Activated T-helper 17 cell treated with anti-CD3 and anti-CD28 coated beads, Interleukin-2, amount 50 U/mL, for 72 hours (primary cell): ENCODE data around the gene CACNG6. TPM values are rescaled to one million over a fixed set of nuclear protein-coding genes. Genes with fewer than 3 reads are reported as not detected.

Source experiments
- ATAC-seq: fragments of 150-1000 bp; cut with Tn5 transposase; replicated peaks from 2 replicates; pipeline ENCODE4 v1.10.0; 2021; ENCODE audit warnings: mild to moderate bottlenecking, moderate library complexity
- H3K27ac Mint-ChIP-seq: one replicate; pipeline ENCODE4 v1.8.0; 2022; ENCODE audit warnings: mixed read lengths
- H3K27me3 Mint-ChIP-seq: one replicate; pipeline ENCODE4 v1.8.0; 2022; ENCODE audit warnings: mixed read lengths
- H3K36me3 Mint-ChIP-seq: one replicate; pipeline ENCODE4 v1.8.0; 2022; ENCODE audit warnings: low read depth, mild to moderate bottlenecking, mixed read lengths
- H3K4me1 Mint-ChIP-seq: one replicate; pipeline ENCODE4 v1.8.0; 2022; ENCODE audit warnings: mixed read lengths
- H3K4me3 Mint-ChIP-seq: one replicate; pipeline ENCODE4 v1.8.0; 2022; ENCODE audit warnings: mild to moderate bottlenecking, mixed read lengths
- H3K9me3 Mint-ChIP-seq: one replicate; pipeline ENCODE4 v1.8.0; 2022; ENCODE audit warnings: mixed read lengths
- total RNA-seq, 2 donors: library from RNA; stranded (reverse); gene quantifications; one replicate each; pipeline ENCODE4 v1.2.3, GENCODE V29; 2022

The CACNG6 gene
- total RNA-seq, 2 donors from 2014 or later, result not detected

- no peak for ATAC-seq
- Mint-ChIP-seq H3K4me3 (peak overlapping the region; percentile 31), H3K27me3 (peaks cover 26% of the 10 kb centered on the region), H3K4me1 (peaks cover 11% of the 10 kb centered on the region), H3K36me3 (peaks cover 7% of the 10 kb centered on the region), H3K9me3 (peaks cover 8% of the 10 kb centered on the region), H3K27ac (no peak overlapping the region)
Observed at GRCh38 chr19:53980539-53981375, 10.7 kb upstream of the CACNG6 start.

GRCh38 chr19:53981376-53981951 lies 10.0 kb upstream of the CACNG6 start:
- no peak for ATAC-seq
- H3K27ac Mint-ChIP-seq, result no peak overlapping the region
- H3K4me3 Mint-ChIP-seq, result peak overlapping the region; percentile 31
- peaks cover 8% of the 10 kb centered on the region for H3K9me3 Mint-ChIP-seq
- H3K27me3 Mint-ChIP-seq, result peaks cover 25% of the 10 kb centered on the region
- peaks cover 7% of the 10 kb centered on the region for H3K36me3 Mint-ChIP-seq
- H3K4me1 Mint-ChIP-seq, result peaks cover 11% of the 10 kb centered on the region

DNA sequence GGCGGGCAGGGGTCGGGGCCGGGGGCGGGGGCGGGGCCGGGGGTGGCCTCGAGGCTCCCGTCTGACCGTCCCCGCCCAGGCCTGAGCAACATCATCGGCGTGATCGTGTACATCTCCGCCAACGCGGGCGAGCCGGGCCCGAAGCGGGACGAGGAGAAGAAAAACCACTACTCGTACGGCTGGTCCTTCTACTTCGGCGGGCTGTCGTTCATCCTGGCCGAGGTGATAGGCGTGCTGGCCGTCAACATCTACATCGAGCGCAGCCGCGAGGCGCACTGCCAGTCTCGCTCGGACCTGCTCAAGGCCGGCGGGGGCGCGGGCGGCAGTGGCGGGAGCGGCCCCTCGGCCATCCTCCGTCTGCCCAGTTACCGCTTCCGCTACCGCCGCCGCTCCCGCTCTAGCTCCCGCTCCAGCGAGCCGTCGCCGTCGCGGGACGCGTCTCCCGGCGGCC lies 9.4 kb upstream of the CACNG6 start:
- peaks cover 11% of the 10 kb centered on the region for H3K4me1 Mint-ChIP-seq
- H3K27me3 Mint-ChIP-seq, result peaks cover 25% of the 10 kb centered on the region
- peaks cover 7% of the 10 kb centered on the region for H3K36me3 Mint-ChIP-seq
- H3K9me3 Mint-ChIP-seq, result peaks cover 8% of the 10 kb centered on the region
- H3K4me3 Mint-ChIP-seq, result no peak overlapping the region
- ATAC-seq, result no peak
- H3K27ac Mint-ChIP-seq, result no peak overlapping the region

- Mint-ChIP-seq H3K9me3 (peaks cover 8% of the 10 kb centered on the region), H3K4me3 (no peak overlapping the region), H3K27me3 (peaks cover 23% of the 10 kb centered on the region), H3K4me1 (peaks cover 9% of the 10 kb centered on the region), H3K27ac (no peak overlapping the region), H3K36me3 (peaks cover 7% of the 10 kb centered on the region)
- ATAC-seq, result no peak
Observed at GRCh38 chr19:53982611-53983010, 8.8 kb upstream of the CACNG6 start.

- H3K27me3 Mint-ChIP-seq, result peaks cover 21% of the 10 kb centered on the region
Observed at GRCh38 chr19:53983457-53984289, 7.8 kb upstream of the CACNG6 start.

GRCh38 chr19:53985863-53986262 lies 5.6 kb upstream of the CACNG6 start:
- H3K4me1 Mint-ChIP-seq, result no peaks in the 10 kb centered on the region
- no peak overlapping the region for H3K4me3 Mint-ChIP-seq
- peaks cover under 1% of the 10 kb centered on the region for H3K36me3 Mint-ChIP-seq
- no peak overlapping the region for H3K27ac Mint-ChIP-seq
- peaks cover 7% of the 10 kb centered on the region for H3K27me3 Mint-ChIP-seq
- H3K9me3 Mint-ChIP-seq, result peaks cover 3% of the 10 kb centered on the region
- ATAC-seq, result no peak

More at GRCh38 chr19:53983457-53984289, 7.8 kb upstream of the CACNG6 start:
- Mint-ChIP-seq H3K27ac (no peak overlapping the region), H3K9me3 (peaks cover 8% of the 10 kb centered on the region), H3K4me3 (no peak overlapping the region), H3K36me3 (peaks cover 7% of the 10 kb centered on the region), H3K4me1 (peaks cover 7% of the 10 kb centered on the region)
- ATAC-seq, result no peak

GRCh38 chr19:53988981-53989380 lies 2.5 kb upstream of the CACNG6 start:
- ATAC-seq, result no peak
- no peak overlapping the region for H3K27ac Mint-ChIP-seq
- no peaks in the 10 kb centered on the region for H3K36me3 Mint-ChIP-seq
- no peak overlapping the region for H3K4me3 Mint-ChIP-seq
- H3K4me1 Mint-ChIP-seq, result no peaks in the 10 kb centered on the region
- peaks cover 19% of the 10 kb centered on the region for H3K27me3 Mint-ChIP-seq
- no peaks in the 10 kb centered on the region for H3K9me3 Mint-ChIP-seq

GRCh38 chr19:53989600-53990533 lies 1.6 kb upstream of the CACNG6 start:
- Mint-ChIP-seq H3K4me1 (no peaks in the 10 kb centered on the region), H3K27me3 (peaks cover 28% of the 10 kb centered on the region), H3K9me3 (no peaks in the 10 kb centered on the region), H3K4me3 (no peak overlapping the region), H3K27ac (no peak overlapping the region), H3K36me3 (no peaks in the 10 kb centered on the region)
- no peak for ATAC-seq

DNA sequence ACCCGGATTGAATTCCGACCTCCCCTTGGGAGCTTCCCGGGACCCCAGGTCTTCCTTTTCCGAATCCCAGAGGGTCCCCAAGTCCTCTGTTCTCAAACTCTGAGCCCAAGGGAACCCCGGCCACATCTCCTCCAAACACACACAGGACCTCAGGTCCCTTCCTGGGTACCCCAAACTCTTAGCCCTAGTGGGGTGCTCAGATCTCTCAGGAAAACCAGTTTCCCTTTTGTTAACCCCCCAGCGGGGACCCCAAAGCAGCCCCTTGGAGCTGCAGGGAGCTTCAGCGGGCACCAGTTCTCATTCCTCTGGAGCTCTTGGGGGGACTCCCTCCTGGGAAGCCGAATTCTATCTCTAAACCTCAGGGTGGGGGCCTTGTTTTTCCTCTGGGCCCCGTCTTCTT lies 774 bp downstream of the CACNG6 start:
- no peak for ATAC-seq
- no peak overlapping the region for H3K27ac Mint-ChIP-seq
- peaks cover 42% of the 10 kb centered on the region for H3K27me3 Mint-ChIP-seq
- H3K4me3 Mint-ChIP-seq, result peak overlapping the region; percentile 53
- H3K4me1 Mint-ChIP-seq, result no peaks in the 10 kb centered on the region
- H3K9me3 Mint-ChIP-seq, result no peaks in the 10 kb centered on the region
- no peaks in the 10 kb centered on the region for H3K36me3 Mint-ChIP-seq

- H3K4me3 Mint-ChIP-seq, result no peak overlapping the region
- no peak for ATAC-seq
- H3K36me3 Mint-ChIP-seq, result no peaks in the 10 kb centered on the region
- no peaks in the 10 kb centered on the region for H3K9me3 Mint-ChIP-seq
- no peak overlapping the region for H3K27ac Mint-ChIP-seq
- H3K4me1 Mint-ChIP-seq, result no peaks in the 10 kb centered on the region
- peaks cover 42% of the 10 kb centered on the region for H3K27me3 Mint-ChIP-seq
Observed at GRCh38 chr19:53992815-53993214, 1.4 kb downstream of the CACNG6 start.

GRCh38 chr19:53993448-53993847 lies 2.0 kb downstream of the CACNG6 start:
- Mint-ChIP-seq H3K4me3 (no peak overlapping the region), H3K27me3 (peaks cover 42% of the 10 kb centered on the region), H3K36me3 (no peaks in the 10 kb centered on the region), H3K27ac (no peak overlapping the region), H3K9me3 (no peaks in the 10 kb centered on the region), H3K4me1 (no peaks in the 10 kb centered on the region)
- no peak for ATAC-seq

DNA sequence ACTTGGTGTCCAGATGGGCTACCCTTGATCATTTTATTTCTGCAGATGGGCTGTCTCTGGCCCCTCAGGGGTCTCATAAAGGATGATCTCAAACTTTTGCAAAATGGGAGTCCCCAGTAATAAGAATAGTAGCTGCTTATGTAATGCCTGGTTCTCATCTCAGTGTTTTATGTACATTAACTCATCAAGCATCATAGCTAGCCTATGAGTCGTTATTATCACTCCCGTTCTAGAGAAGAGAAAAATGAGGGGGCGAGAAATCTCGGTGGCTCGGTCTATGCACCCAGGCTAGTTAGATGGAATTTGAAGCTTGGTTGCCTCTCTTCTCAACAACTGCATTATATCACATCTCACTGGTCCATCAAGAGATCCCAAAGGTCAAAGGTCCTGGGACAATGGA lies 3.4 kb downstream of the CACNG6 start:
- Mint-ChIP-seq H3K9me3 (no peaks in the 10 kb centered on the region), H3K36me3 (no peaks in the 10 kb centered on the region), H3K4me3 (no peak overlapping the region), H3K27ac (no peak overlapping the region), H3K4me1 (no peaks in the 10 kb centered on the region), H3K27me3 (peaks cover 48% of the 10 kb centered on the region)
- peak; percentile 19 for ATAC-seq

GRCh38 chr19:53998223-53998622 lies 6.8 kb downstream of the CACNG6 start:
- no peaks in the 10 kb centered on the region for H3K4me1 Mint-ChIP-seq
- H3K9me3 Mint-ChIP-seq, result no peaks in the 10 kb centered on the region
- H3K27ac Mint-ChIP-seq, result no peak overlapping the region
- H3K4me3 Mint-ChIP-seq, result no peak overlapping the region
- ATAC-seq, result no peak
- H3K36me3 Mint-ChIP-seq, result no peaks in the 10 kb centered on the region
- peaks cover 49% of the 10 kb centered on the region for H3K27me3 Mint-ChIP-seq

DNA sequence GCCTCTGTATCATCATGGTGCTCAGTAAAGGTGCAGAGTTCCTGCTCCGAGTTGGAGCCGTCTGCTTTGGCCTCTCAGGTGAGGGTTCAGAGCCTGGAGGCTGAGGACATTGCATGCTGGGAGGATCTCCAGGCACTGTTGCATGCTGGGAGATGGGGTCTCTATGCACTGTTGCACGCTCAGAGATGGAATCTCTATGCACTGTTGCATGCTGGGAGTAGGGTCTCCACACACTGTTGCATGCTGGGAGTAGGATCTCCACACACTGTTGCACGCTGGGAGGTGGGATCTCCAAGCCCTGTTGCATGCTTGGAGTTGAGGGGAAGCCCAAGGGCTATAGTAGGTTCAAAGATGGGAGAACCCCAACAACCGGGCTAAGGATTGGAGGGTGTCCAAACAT lies 8.3 kb downstream of the CACNG6 start:
- no peak overlapping the region for H3K4me3 Mint-ChIP-seq
- H3K27me3 Mint-ChIP-seq, result peaks cover 34% of the 10 kb centered on the region
- no peaks in the 10 kb centered on the region for H3K4me1 Mint-ChIP-seq
- no peaks in the 10 kb centered on the region for H3K9me3 Mint-ChIP-seq
- ATAC-seq, result no peak
- no peak overlapping the region for H3K27ac Mint-ChIP-seq
- H3K36me3 Mint-ChIP-seq, result no peaks in the 10 kb centered on the region
